ENCODE data around the gene PRICKLE2. TPM values are rescaled to one million over a fixed set of nuclear protein-coding genes. Genes with fewer than 3 reads are reported as not detected.

Gene PRICKLE2
- total RNA-seq, 2 experiments from 2014 or later, result not detected

- Mint-ChIP-seq H3K4me1 (no peaks in the 10 kb centered on the region), H3K36me3 (no peaks in the 10 kb centered on the region), H3K9me3 (ENCODE audit: low read depth) (no peaks in the 10 kb centered on the region), H3K4me3 (no peak overlapping the region), H3K27ac (no peak overlapping the region), H3K27me3 (peaks cover 19% of the 10 kb centered on the region)
- no peak for ATAC-seq
- CTCF ChIA-PET, result no interaction called here
- no peak for DNase-seq
Measured at GRCh38 chr3:64262574-64263114, 37.4 kb upstream of the PRICKLE2 start.

DNA sequence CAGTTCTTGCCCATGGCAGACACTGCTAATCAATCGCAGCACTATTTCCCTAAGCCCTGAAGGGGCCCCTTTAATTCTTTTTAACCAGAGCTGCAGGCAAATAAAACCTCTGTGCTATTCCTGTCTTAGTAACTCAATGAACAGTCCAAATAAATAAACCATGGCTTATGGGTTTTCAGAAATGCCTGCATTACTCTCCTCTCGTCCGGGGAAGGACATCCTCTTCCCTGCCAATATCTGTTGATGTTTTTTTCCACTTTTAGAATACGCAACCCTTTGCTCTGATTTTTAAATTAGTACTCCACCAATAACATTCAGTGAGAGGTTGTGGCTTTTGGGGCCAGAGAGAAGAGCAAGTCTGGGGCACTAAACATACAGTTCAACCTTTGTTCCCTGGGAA, 35.2 kb upstream of the PRICKLE2 start:
- ATAC-seq (no peak), DNase-seq (no peak)
- H3K9me3 Mint-ChIP-seq (ENCODE audit: low read depth), result no peaks in the 10 kb centered on the region
- H3K36me3 Mint-ChIP-seq, result no peaks in the 10 kb centered on the region
- H3K4me1 Mint-ChIP-seq, result no peaks in the 10 kb centered on the region
- CTCF ChIA-PET, result interaction anchor here (1.5 kb wide), 1 partner anchor 36 kb away, joined by 3 read pairs; the partner anchor contains the start of gene PRICKLE2
- H3K4me3 Mint-ChIP-seq, result no peak overlapping the region
- no peak overlapping the region for H3K27ac Mint-ChIP-seq
- H3K27me3 Mint-ChIP-seq, result peaks cover 2% of the 10 kb centered on the region

- Mint-ChIP-seq H3K9me3 (ENCODE audit: low read depth) (no peaks in the 10 kb centered on the region), H3K27ac (no peak overlapping the region), H3K4me1 (no peaks in the 10 kb centered on the region), H3K36me3 (no peaks in the 10 kb centered on the region), H3K27me3 (no peaks in the 10 kb centered on the region), H3K4me3 (no peak overlapping the region)
- ATAC-seq (no peak), DNase-seq (no peak)
- CTCF ChIA-PET, result interaction anchor here (1.5 kb wide), 1 partner anchor 35 kb away, joined by 3 read pairs; the partner anchor contains the start of gene PRICKLE2
Measured at GRCh38 chr3:64259636-64260035, 34.4 kb upstream of the PRICKLE2 start.

- Mint-ChIP-seq H3K27ac (no peak overlapping the region), H3K27me3 (no peaks in the 10 kb centered on the region), H3K9me3 (ENCODE audit: low read depth) (no peaks in the 10 kb centered on the region), H3K4me1 (no peaks in the 10 kb centered on the region), H3K36me3 (no peaks in the 10 kb centered on the region), H3K4me3 (no peak overlapping the region)
- CTCF ChIA-PET, result interaction anchor here (1.0 kb wide), 1 partner anchor 233 kb away, joined by 4 read pairs; no protein-coding TSS in a partner anchor
- DNase-seq (no peak), ATAC-seq (no peak)
Measured at GRCh38 chr3:64257100-64257755, 32.0 kb upstream of the PRICKLE2 start.

- no peak overlapping the region for H3K27ac Mint-ChIP-seq
- H3K9me3 Mint-ChIP-seq (ENCODE audit: low read depth), result no peaks in the 10 kb centered on the region
- no peaks in the 10 kb centered on the region for H3K36me3 Mint-ChIP-seq
- no peak for ATAC-seq
- no peaks in the 10 kb centered on the region for H3K4me1 Mint-ChIP-seq
- H3K27me3 Mint-ChIP-seq, result no peaks in the 10 kb centered on the region
- H3K4me3 Mint-ChIP-seq, result no peak overlapping the region
- no peak for DNase-seq
- CTCF ChIA-PET, result no interaction called here
Measured at GRCh38 chr3:64255741-64256340, 30.6 kb upstream of the PRICKLE2 start.

DNA sequence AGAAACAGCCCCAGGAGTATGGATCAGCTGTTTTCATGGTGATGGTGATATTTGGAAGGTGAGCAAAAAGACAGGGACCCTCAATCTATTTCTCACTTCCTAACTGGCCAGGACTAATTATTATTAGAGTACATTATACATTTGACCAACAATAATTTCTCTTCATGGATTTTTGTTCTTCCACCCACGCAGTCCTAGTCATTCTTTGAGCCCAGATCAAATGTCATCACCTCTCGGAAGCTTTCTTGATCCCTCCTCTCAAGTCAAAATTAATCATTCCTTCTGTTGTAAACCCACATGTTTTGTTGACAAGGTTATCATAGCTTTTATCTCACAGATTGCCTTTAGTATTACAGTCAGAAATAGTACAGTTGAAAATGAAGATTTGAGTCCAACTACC, 29.2 kb upstream of the PRICKLE2 start:
- Mint-ChIP-seq H3K27ac (no peak overlapping the region), H3K27me3 (no peaks in the 10 kb centered on the region), H3K36me3 (no peaks in the 10 kb centered on the region), H3K9me3 (ENCODE audit: low read depth) (no peaks in the 10 kb centered on the region), H3K4me3 (no peak overlapping the region), H3K4me1 (no peaks in the 10 kb centered on the region)
- CTCF ChIA-PET, result no interaction called here
- ATAC-seq, result no peak
- DNase-seq, result no peak

GRCh38 chr3:64253689-64254088, 28.4 kb upstream of the PRICKLE2 start:
- no peaks in the 10 kb centered on the region for H3K4me1 Mint-ChIP-seq
- H3K36me3 Mint-ChIP-seq, result no peaks in the 10 kb centered on the region
- DNase-seq, result no peak
- CTCF ChIA-PET, result no interaction called here
- no peaks in the 10 kb centered on the region for H3K27me3 Mint-ChIP-seq
- H3K9me3 Mint-ChIP-seq (ENCODE audit: low read depth), result no peaks in the 10 kb centered on the region
- H3K4me3 Mint-ChIP-seq, result no peak overlapping the region
- no peak for ATAC-seq
- H3K27ac Mint-ChIP-seq, result no peak overlapping the region

GRCh38 chr3:64251019-64251418, 25.8 kb upstream of the PRICKLE2 start:
- CTCF ChIA-PET, result no interaction called here
- ATAC-seq, result no peak
- no peaks in the 10 kb centered on the region for H3K9me3 Mint-ChIP-seq (ENCODE audit: low read depth)

DNA sequence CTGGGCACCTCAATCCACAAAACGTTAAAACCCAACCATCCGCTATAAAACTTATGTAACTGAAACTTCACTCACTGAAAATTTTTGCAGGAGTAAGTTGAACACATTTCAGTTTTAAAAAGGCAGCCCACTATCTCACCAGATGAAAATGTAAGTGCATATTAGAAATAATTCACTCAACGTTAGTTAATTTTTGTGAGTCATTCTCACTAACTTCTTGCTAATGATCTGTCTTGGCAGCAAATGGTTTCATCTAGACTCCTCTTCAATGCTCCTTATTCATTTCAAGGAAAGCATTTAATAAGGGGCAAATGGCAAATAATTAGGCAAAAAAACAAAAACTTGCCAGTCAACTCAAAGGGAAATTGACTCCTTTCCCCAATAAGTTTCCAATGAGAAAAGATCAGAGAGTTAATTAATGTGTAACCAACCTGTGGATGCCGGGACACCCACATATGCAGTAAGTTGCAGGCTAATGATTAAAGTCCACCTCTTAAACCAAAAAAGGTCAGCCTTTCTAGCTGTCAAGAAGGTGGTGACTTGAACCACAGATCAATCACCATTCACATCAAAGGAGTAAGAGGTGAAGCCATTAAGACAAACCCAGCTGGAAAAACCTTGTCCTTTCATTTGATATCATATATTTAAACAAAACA, 22.9 kb upstream of the PRICKLE2 start:
- H3K27me3 Mint-ChIP-seq, result no peaks in the 10 kb centered on the region
- H3K9me3 Mint-ChIP-seq (ENCODE audit: low read depth), result no peaks in the 10 kb centered on the region

More at GRCh38 chr3:64251019-64251418, 25.8 kb upstream of the PRICKLE2 start:
- H3K4me1 Mint-ChIP-seq, result no peaks in the 10 kb centered on the region
- no peaks in the 10 kb centered on the region for H3K27me3 Mint-ChIP-seq
- H3K4me3 Mint-ChIP-seq, result no peak overlapping the region
- H3K36me3 Mint-ChIP-seq, result no peaks in the 10 kb centered on the region
- no peak overlapping the region for H3K27ac Mint-ChIP-seq
- DNase-seq, result no peak

GRCh38 chr3:64244011-64244942, 19.0 kb upstream of the PRICKLE2 start:
- ATAC-seq, result no peak
- CTCF ChIA-PET, result no interaction called here
- H3K4me1 Mint-ChIP-seq, result no peaks in the 10 kb centered on the region
- no peak overlapping the region for H3K4me3 Mint-ChIP-seq
- no peak overlapping the region for H3K27ac Mint-ChIP-seq
- H3K9me3 Mint-ChIP-seq (ENCODE audit: low read depth), result no peaks in the 10 kb centered on the region
- H3K36me3 Mint-ChIP-seq, result no peaks in the 10 kb centered on the region
- H3K27me3 Mint-ChIP-seq, result no peaks in the 10 kb centered on the region
- no peak for DNase-seq

More for the DNA sequence above, 22.9 kb upstream of the PRICKLE2 start:
- DNase-seq (no peak), ATAC-seq (no peak)
- Mint-ChIP-seq H3K27ac (no peak overlapping the region), H3K4me1 (no peaks in the 10 kb centered on the region), H3K4me3 (no peak overlapping the region), H3K36me3 (no peaks in the 10 kb centered on the region)
- CTCF ChIA-PET, result no interaction called here

- H3K4me3 Mint-ChIP-seq, result no peak overlapping the region
- no peaks in the 10 kb centered on the region for H3K36me3 Mint-ChIP-seq
- no peak overlapping the region for H3K27ac Mint-ChIP-seq
- CTCF ChIA-PET, result no interaction called here
- no peaks in the 10 kb centered on the region for H3K4me1 Mint-ChIP-seq
- no peaks in the 10 kb centered on the region for H3K27me3 Mint-ChIP-seq
- H3K9me3 Mint-ChIP-seq (ENCODE audit: low read depth), result no peaks in the 10 kb centered on the region
- ATAC-seq (no peak), DNase-seq (no peak)
Measured at GRCh38 chr3:64242435-64242834, 17.2 kb upstream of the PRICKLE2 start.

DNA sequence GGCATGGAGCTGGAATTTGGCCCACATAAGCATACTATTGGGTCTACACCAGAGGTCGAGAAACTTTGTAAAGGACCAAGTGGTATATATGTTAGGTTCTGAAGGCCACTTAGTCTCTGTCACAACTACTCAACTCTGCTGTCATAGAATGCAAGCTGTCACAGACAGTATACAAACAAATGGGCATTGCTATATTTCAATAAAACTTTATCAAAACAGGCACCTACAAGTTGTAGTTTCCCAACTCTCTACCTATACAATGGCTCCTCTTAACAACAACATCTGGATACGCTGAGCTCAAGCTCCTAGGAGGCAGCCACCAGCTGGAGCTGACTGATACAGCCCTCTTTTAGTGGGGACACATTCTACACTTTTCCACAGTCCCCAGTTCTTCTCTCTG, 15.7 kb upstream of the PRICKLE2 start:
- no peak overlapping the region for H3K27ac Mint-ChIP-seq
- DNase-seq (no peak), ATAC-seq (no peak)
- no peaks in the 10 kb centered on the region for H3K27me3 Mint-ChIP-seq
- no peaks in the 10 kb centered on the region for H3K36me3 Mint-ChIP-seq
- no peaks in the 10 kb centered on the region for H3K4me1 Mint-ChIP-seq
- no peaks in the 10 kb centered on the region for H3K9me3 Mint-ChIP-seq (ENCODE audit: low read depth)
- CTCF ChIA-PET, result no interaction called here
- no peak overlapping the region for H3K4me3 Mint-ChIP-seq

- DNase-seq, result no peak
- ATAC-seq, result no peak
- Mint-ChIP-seq H3K4me1 (no peaks in the 10 kb centered on the region), H3K36me3 (no peaks in the 10 kb centered on the region), H3K4me3 (no peak overlapping the region), H3K9me3 (ENCODE audit: low read depth) (no peaks in the 10 kb centered on the region), H3K27ac (no peak overlapping the region), H3K27me3 (no peaks in the 10 kb centered on the region)
- CTCF ChIA-PET, result no interaction called here
Measured at GRCh38 chr3:64240396-64240795, 15.1 kb upstream of the PRICKLE2 start.
